Smooth muscle cell (in vitro differentiated cells): ENCODE results near the gene COL5A1. TPM values are rescaled to one million over a fixed set of nuclear protein-coding genes. Genes with fewer than 3 reads are reported as not detected.
"Not testable (repeated sequence)": the region's sequence is repeated elsewhere in the genome, so short reads cannot be mapped to it uniquely, and the experiment has no call there.

ENCODE experiments used
- DNase-seq: peaks from one replicate; lab custom pipeline; 2025; ENCODE audit not compliant: unreplicated experiment; lab: John Stamatoyannopoulos, UW
- H2AFZ ChIP-seq: fragments of 200-600 bp; sonication (generic); 2 replicates; pipeline ENCODE4 v1.6.0; 2016; ENCODE audit warnings: antibody characterized with exemption, low read depth, mild to moderate bottlenecking
- H3F3A ChIP-seq: fragments of 200-600 bp; sonication (generic); 2 replicates; pipeline ENCODE4 v1.6.0; 2017; ENCODE audit warnings: antibody characterized with exemption, low read depth
- H3K27ac ChIP-seq: fragments of 200-600 bp; sonication (generic); 2 replicates; pipeline ENCODE4 v1.5.1; 2016; ENCODE audit warnings: low read depth, mild to moderate bottlenecking
- H3K27me3 ChIP-seq: fragments of 200-600 bp; sonication (generic); 2 replicates; pipeline ENCODE4 v1.6.1; 2016; ENCODE audit warnings: low read depth, mild to moderate bottlenecking
- H3K36me3 ChIP-seq: fragments of 200-600 bp; sonication (generic); 2 replicates; pipeline ENCODE4 v1.5.1; 2016; ENCODE audit warnings: low read depth
- H3K4me1 ChIP-seq: fragments of 200-600 bp; sonication (generic); 2 replicates; pipeline ENCODE4 v1.5.1; 2016; ENCODE audit warnings: low read depth
- H3K4me2 ChIP-seq: fragments of 200-600 bp; sonication (generic); 2 replicates; pipeline ENCODE4 v1.6.0; 2016; ENCODE audit warnings: mild to moderate bottlenecking
- H3K4me3 ChIP-seq: fragments of 200-600 bp; sonication (generic); 2 replicates; pipeline ENCODE4 v1.5.1; 2016; ENCODE audit warnings: mild to moderate bottlenecking
- H3K79me2 ChIP-seq: fragments of 200-600 bp; sonication (generic); 2 replicates; pipeline ENCODE4 v1.6.0; 2016; ENCODE audit warnings: low read depth, mild to moderate bottlenecking
- H3K9ac ChIP-seq: fragments of 200-600 bp; sonication (generic); 2 replicates; pipeline ENCODE4 v1.6.0; 2016; ENCODE audit warnings: low read depth
- H3K9me3 ChIP-seq: fragments of 200-600 bp; sonication (generic); replicated peaks from 2 replicates; pipeline ENCODE4 v1.5.1; 2016; ENCODE audit warnings: low read depth
- H4K20me1 ChIP-seq: fragments of 200-600 bp; sonication (generic); 2 replicates; pipeline ENCODE4 v1.6.0; 2016; ENCODE audit warnings: low read depth
- CTCF ChIP-seq: fragments of 200-600 bp; sonication (generic); IDR thresholded peaks from 2 replicates; pipeline ENCODE4 v1.5.1; 2017; ENCODE audit warnings: borderline replicate concordance, mild to moderate bottlenecking, antibody characterized with exemption; ENCODE audit not compliant: insufficient read depth, poor library complexity, severe bottlenecking
- WGBS: methylation state at CpG from one replicate; pipeline ENCODE4 v1.1.7; 2016; ENCODE audit warnings: low lambda C conversion rate; 5-methylcytosine and 5-hydroxymethylcytosine counted together
- polyA plus RNA-seq: library from polyadenylated mRNA; unstranded; fragments of >200 nt; fragmentation: Nextera tagmentation; extraction: Ambion mirVana; gene quantifications from 2 replicates; pipeline ENCODE4 v1.2.1, GENCODE V29; 2016
- total RNA-seq: library from RNA; depleted of rRNA; stranded (reverse); fragments of >200 nt; gene quantifications from 2 replicates; pipeline ENCODE4 v1.2.3, GENCODE V29; 2014

Gene COL5A1
- total and polyA plus RNA-seq, 2 experiments from 2014 or later: 1,084 to 1,443 TPM

DNA sequence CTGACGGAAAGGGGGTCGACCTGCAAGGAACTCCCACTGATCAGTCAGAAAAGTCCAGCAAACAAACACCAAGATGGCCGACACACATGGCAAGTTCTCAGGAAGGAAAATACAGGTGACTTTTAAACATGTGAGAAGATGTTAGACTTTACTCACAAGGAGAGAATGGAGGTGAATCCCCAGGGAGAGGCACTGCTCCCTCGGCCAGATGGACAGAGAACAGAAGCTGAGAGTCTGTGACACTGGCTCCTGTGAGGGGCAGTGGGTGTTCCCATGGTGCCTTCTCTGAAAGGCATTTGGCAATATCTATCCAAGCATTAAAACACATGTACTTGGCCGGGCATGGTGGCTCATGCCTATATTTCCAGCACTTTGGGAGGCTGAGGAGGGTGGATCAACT lies 22.8 kb downstream of the COL5A1 start:
- H3K27ac ChIP-seq: peak overlapping the region; percentile 96
- no peak overlapping the region for H3K4me2 ChIP-seq
- H3K79me2 ChIP-seq: peaks cover 99% of the 10 kb centered on the region
- H4K20me1 ChIP-seq: peaks cover 100% of the 10 kb centered on the region
- H3K9me3 ChIP-seq: no peaks in the 10 kb centered on the region
- whole genome bisulfite sequencing: 83% methylated on average over 5 of the region's 5 CpGs
- no peaks in the 10 kb centered on the region for H3K27me3 ChIP-seq
- H3F3A ChIP-seq: peaks cover 88% of the 10 kb centered on the region
- H2AFZ ChIP-seq: no peak overlapping the region
- H3K36me3 ChIP-seq: no peaks in the 10 kb centered on the region
- no peak for TF ChIP-seq CTCF
- DNase-seq: no peak
- no peaks in the 10 kb centered on the region for H3K4me1 ChIP-seq
- no peak overlapping the region for H3K9ac ChIP-seq
- H3K4me3 ChIP-seq: no peak overlapping the region

DNA sequence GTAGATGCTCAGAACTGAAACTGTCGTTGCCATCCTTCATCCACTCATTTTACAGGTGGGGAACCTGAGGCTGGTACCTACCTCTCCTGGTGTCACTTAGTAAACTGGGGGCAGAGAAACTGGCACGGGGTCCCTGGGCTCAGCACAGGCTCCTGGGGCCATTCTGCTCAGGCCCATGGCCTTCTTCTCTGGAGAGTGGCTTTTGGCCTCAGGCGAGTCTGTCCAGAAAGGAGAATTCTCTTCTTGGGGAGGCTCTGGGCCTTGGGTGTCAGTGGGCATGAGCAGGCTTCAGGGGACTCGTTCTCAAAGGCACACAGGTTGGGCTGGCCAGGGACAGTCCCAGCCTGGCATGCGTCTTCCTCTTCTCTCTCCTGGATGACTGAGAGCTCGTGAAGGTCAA lies 24.6 kb downstream of the COL5A1 start:
- 90% methylated on average over 6 of the region's 6 CpGs for WGBS
- H3K4me2 ChIP-seq: no peak overlapping the region
- H2AFZ ChIP-seq: no peak overlapping the region
- H3K36me3 ChIP-seq: no peaks in the 10 kb centered on the region
- H3K9me3 ChIP-seq: no peaks in the 10 kb centered on the region
- no peak for DNase-seq
- peaks cover 88% of the 10 kb centered on the region for H3F3A ChIP-seq
- H4K20me1 ChIP-seq: peaks cover 100% of the 10 kb centered on the region
- peaks cover 99% of the 10 kb centered on the region for H3K79me2 ChIP-seq
- H3K27me3 ChIP-seq: no peaks in the 10 kb centered on the region
- peak overlapping the region; percentile 96 for H3K27ac ChIP-seq
- no peak for TF ChIP-seq CTCF
- H3K4me3 ChIP-seq: no peak overlapping the region
- peaks cover 4% of the 10 kb centered on the region for H3K4me1 ChIP-seq
- H3K9ac ChIP-seq: no peak overlapping the region

- no peak for TF ChIP-seq CTCF
- 41% methylated on average over 7 of the region's 7 CpGs for WGBS
- peaks cover 93% of the 10 kb centered on the region for H3F3A ChIP-seq
- peak overlapping the region; percentile 43 for H3K9ac ChIP-seq
- no peaks in the 10 kb centered on the region for H3K36me3 ChIP-seq
- H3K4me3 ChIP-seq: no peak overlapping the region
- H4K20me1 ChIP-seq: peaks cover 100% of the 10 kb centered on the region
- no peaks in the 10 kb centered on the region for H3K9me3 ChIP-seq
- H3K4me1 ChIP-seq: peaks cover 4% of the 10 kb centered on the region
- DNase-seq: no peak
- no peaks in the 10 kb centered on the region for H3K27me3 ChIP-seq
- peaks cover 99% of the 10 kb centered on the region for H3K79me2 ChIP-seq
- no peak overlapping the region for H2AFZ ChIP-seq
- H3K27ac ChIP-seq: peak overlapping the region; percentile 96
- H3K4me2 ChIP-seq: peak overlapping the region; percentile 42
Observed at GRCh38 chr9:134666831-134667230, 25.2 kb downstream of the COL5A1 start.

DNA sequence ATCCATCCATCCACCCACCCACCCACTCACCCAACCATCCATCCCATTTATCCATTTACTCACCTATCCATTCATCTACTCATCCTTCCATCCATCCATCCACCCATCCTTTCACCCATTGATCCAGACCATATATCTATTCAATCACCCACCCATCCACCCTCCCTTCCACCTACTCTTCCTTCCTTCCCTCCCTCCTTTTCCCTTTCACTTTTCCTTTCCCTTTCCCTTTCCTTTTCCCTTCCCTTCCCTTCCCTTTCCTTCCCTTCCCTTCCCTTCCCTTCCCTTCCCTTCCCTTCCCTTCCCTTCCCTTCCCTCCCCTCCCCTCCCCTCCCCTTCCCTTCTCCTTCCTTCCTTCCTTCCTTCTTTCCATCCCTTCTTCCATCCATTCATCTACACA lies 27.4 kb downstream of the COL5A1 start:
- not testable (repeated sequence) for H3K9me3 ChIP-seq, H2AFZ ChIP-seq, H3K36me3 ChIP-seq, H3K9ac ChIP-seq, DNase-seq, H3K4me3 ChIP-seq, H3K27me3 ChIP-seq
- Histone ChIP-seq H3K4me2 (peak overlapping the region; percentile 59), H3K4me1 (peaks cover 18% of the 10 kb centered on the region), H3K27ac (peak overlapping the region; percentile 79), H3K79me2 (peaks cover 99% of the 10 kb centered on the region), H3F3A (peaks cover 99% of the 10 kb centered on the region), H4K20me1 (peaks cover 100% of the 10 kb centered on the region)
